Measurements from ENCODE around the gene TBL1X. TPM values are rescaled to one million over a fixed set of nuclear protein-coding genes. Genes with fewer than 3 reads are reported as not detected.

Gene TBL1X
- polyA plus RNA-seq, 3 donors = 12.5 to 19.5 (median 13.8) TPM

DNA sequence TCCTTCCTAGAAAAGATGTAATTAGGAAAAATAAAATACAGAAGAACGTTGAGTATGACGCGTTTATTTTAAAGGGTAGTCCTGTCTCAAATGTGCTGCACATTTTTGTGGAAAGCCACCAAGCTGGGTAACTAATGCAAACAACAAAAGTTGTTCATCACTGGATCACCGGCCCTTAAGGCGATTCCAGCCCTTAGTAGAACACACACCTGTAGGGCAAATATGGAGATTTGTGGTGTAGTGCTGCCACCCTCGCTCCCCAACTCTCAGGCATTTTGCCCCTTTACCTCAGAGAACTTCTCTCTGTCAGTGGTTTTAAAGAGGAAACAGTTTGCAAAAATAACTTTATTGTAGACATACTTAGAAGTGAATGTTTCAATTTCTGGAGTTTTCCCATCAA lies 1.9 kb downstream of the TBL1X start:
- H3K4me1 ChIP-seq (ENCODE audit: control insufficient read depth in 1 of 2, insufficient read depth in 2 of 2, low read length in 2 of 2) = peaks cover 38 to 55% of the 10 kb centered on the region in 2 donors
- H3K9me3 ChIP-seq (replicated peaks in 1 of 2; ENCODE audit: control insufficient read depth in 1 of 2, insufficient read depth in 1 of 2, low read length in 2 of 2) = no peaks in the 10 kb centered on the region
- no peak overlapping the region for H2AFZ ChIP-seq (ENCODE audit: insufficient read depth, low read depth, low read length, poor library complexity, severe bottlenecking)
- DNase-seq = no peak
- H3K27ac Mint-ChIP-seq = peak overlapping the region in 5 of 7 donors; percentile 35 to 86 (median 68)
- peak overlapping the region; percentile 81 for H3K4me2 ChIP-seq (replicated peaks; ENCODE audit: extremely low read depth, low read length, poor library complexity, severe bottlenecking)
- peak overlapping the region in 1 of 2 donors; percentile 79 for H3K27ac ChIP-seq (ENCODE audit: low read depth in 1 of 2, low read length in 2 of 2)
- peaks cover 52% of the 10 kb centered on the region for H4K20me1 ChIP-seq (ENCODE audit: insufficient read depth, low read length)
- peak overlapping the region; percentile 79 to 87 for H3K4me3 Mint-ChIP-seq
- peak overlapping the region; percentile 81 for H3K9ac ChIP-seq (ENCODE audit: insufficient read depth, low read length, poor library complexity, severe bottlenecking)
- H3K36me3 Mint-ChIP-seq = peaks cover 27 to 40% of the 10 kb centered on the region in 2 donors
- H3K4me1 Mint-ChIP-seq = peaks cover 41% of the 10 kb centered on the region
- H3K27me3 Mint-ChIP-seq (ENCODE audit: low read depth in 3 of 3) = peaks cover 1 to 41% (median 2%) of the 10 kb centered on the region in 3 donors
- H3K36me3 ChIP-seq (replicated peaks in 1 of 2; ENCODE audit: control insufficient read depth in 1 of 2, insufficient read depth in 2 of 2, low read length in 2 of 2) = peaks cover 1 to 10% of the 10 kb centered on the region in 2 donors
- intact Hi-C loops (cut with micrococcal nuclease) = loop anchor here in 1 of 2 donors (10.0 kb wide), 1 partner anchor 208 kb away; no protein-coding TSS in a partner anchor
- peaks cover 0 to 21% (median 10%) of the 10 kb centered on the region in 7 donors for H3K9me3 Mint-ChIP-seq
- 0% methylated on average over 1 of the region's 6 CpGs for WGBS (ENCODE audit: insufficient coverage)
- H3K79me2 ChIP-seq (ENCODE audit: insufficient read depth, low read length) = peaks cover 60% of the 10 kb centered on the region
- TF ChIP-seq, protein P1, sequence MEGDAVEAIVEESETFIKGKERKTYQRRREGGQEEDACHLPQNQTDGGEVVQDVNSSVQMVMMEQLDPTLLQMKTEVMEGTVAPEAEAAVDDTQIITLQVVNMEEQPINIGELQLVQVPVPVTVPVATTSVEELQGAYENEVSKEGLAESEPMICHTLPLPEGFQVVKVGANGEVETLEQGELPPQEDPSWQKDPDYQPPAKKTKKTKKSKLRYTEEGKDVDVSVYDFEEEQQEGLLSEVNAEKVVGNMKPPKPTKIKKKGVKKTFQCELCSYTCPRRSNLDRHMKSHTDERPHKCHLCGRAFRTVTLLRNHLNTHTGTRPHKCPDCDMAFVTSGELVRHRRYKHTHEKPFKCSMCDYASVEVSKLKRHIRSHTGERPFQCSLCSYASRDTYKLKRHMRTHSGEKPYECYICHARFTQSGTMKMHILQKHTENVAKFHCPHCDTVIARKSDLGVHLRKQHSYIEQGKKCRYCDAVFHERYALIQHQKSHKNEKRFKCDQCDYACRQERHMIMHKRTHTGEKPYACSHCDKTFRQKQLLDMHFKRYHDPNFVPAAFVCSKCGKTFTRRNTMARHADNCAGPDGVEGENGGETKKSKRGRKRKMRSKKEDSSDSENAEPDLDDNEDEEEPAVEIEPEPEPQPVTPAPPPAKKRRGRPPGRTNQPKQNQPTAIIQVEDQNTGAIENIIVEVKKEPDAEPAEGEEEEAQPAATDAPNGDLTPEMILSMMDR (IDR thresholded peaks at IDR 0.05) = no peak
- H3K4me3 ChIP-seq (replicated peaks in 1 of 3; ENCODE audit: low read depth in 2 of 3, low read length in 3 of 3) = peak overlapping the region; percentile 82 to 84 (median 83)
- H3K27me3 ChIP-seq (ENCODE audit: control insufficient read depth in 2 of 2, insufficient read depth in 2 of 2, low read length in 2 of 2) = peaks cover 0 to 19% of the 10 kb centered on the region in 2 donors

DNA sequence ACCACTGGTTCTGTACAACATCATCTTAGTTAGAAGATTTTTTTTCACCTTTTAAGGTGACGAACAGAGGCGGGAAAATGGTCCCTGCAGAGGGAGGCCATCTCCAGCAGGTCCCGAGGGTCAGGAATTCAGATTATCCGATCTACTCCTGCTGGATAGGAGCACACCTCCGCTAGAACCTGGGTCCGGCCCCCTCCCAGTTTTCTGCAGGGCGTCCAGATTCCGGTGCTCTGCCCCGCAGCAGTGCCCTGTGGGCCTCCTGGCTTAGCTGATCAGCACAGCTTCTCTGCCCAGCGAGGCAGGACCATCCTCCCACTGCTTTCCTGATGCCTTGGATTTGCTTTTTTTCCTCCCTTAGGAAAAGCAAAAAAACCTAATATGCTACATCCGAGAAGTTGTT lies 2.3 kb downstream of the TBL1X start:
- Mint-ChIP-seq H3K4me3 (peak overlapping the region; percentile 30 to 79), H3K4me1 (peaks cover 39% of the 10 kb centered on the region), H3K27me3 (ENCODE audit: low read depth in 3 of 3) (peaks cover 0 to 42% (median 2%) of the 10 kb centered on the region in 3 donors), H3K36me3 (peaks cover 27 to 42% of the 10 kb centered on the region in 2 donors), H3K9me3 (peaks cover 0 to 21% (median 10%) of the 10 kb centered on the region in 7 donors), H3K27ac (no peak overlapping the region)
- Histone ChIP-seq H3K4me3 (replicated peaks in 1 of 3; ENCODE audit: low read depth in 2 of 3, low read length in 3 of 3) (peak overlapping the region in 1 of 3 experiments; percentile 84), H3K27me3 (ENCODE audit: control insufficient read depth in 2 of 2, insufficient read depth in 2 of 2, low read length in 2 of 2) (peaks cover 0 to 19% of the 10 kb centered on the region in 2 donors), H3K4me2 (replicated peaks; ENCODE audit: extremely low read depth, low read length, poor library complexity, severe bottlenecking) (peak overlapping the region; percentile 81), H3K9ac (ENCODE audit: insufficient read depth, low read length, poor library complexity, severe bottlenecking) (no peak overlapping the region), H3K27ac (ENCODE audit: low read depth in 1 of 2, low read length in 2 of 2) (no peak overlapping the region), H3K4me1 (ENCODE audit: control insufficient read depth in 1 of 2, insufficient read depth in 2 of 2, low read length in 2 of 2) (peaks cover 38 to 51% of the 10 kb centered on the region in 2 donors), H2AFZ (ENCODE audit: insufficient read depth, low read depth, low read length, poor library complexity, severe bottlenecking) (no peak overlapping the region), H4K20me1 (ENCODE audit: insufficient read depth, low read length) (peaks cover 56% of the 10 kb centered on the region), H3K79me2 (ENCODE audit: insufficient read depth, low read length) (peaks cover 64% of the 10 kb centered on the region), H3K9me3 (replicated peaks in 1 of 2; ENCODE audit: control insufficient read depth in 1 of 2, insufficient read depth in 1 of 2, low read length in 2 of 2) (no peaks in the 10 kb centered on the region), H3K36me3 (replicated peaks in 1 of 2; ENCODE audit: control insufficient read depth in 1 of 2, insufficient read depth in 2 of 2, low read length in 2 of 2) (peaks cover 3 to 10% of the 10 kb centered on the region in 2 donors)
- TF ChIP-seq, protein P1 (IDR thresholded peaks at IDR 0.05) = no peak
- DNase-seq = no peak
- intact Hi-C loops (cut with micrococcal nuclease) = loop anchor here in 1 of 2 donors (10.0 kb wide), 1 partner anchor 208 kb away; no protein-coding TSS in a partner anchor
- WGBS (ENCODE audit: insufficient coverage) = 80% methylated on average over 1 of the region's 11 CpGs
